Type B pancreatic cell (in vitro differentiated cells): Measurements from ENCODE around the gene CDC14B. TPM values are rescaled to one million over a fixed set of nuclear protein-coding genes. Genes with fewer than 3 reads are reported as not detected.

Experiments
- DNase-seq: peaks from one replicate; pipeline ENCODE4 v3.0.0; 2021; ENCODE audit warnings: mixed read lengths; ENCODE audit not compliant: unreplicated experiment; ENCODE audit errors: extremely low spot score
- H3K27ac Mint-ChIP-seq: 2 replicates; pipeline ENCODE4 v1.8.0; 2021; ENCODE audit warnings: mild to moderate bottlenecking, mixed read lengths
- H3K27me3 Mint-ChIP-seq: 2 replicates; pipeline ENCODE4 v1.8.0; 2021; ENCODE audit warnings: mixed read lengths
- H3K36me3 Mint-ChIP-seq: 2 replicates; pipeline ENCODE4 v1.8.0; 2021; ENCODE audit warnings: mixed read lengths
- H3K4me1 Mint-ChIP-seq: one replicate; pipeline ENCODE4 v1.8.0; 2021; ENCODE audit warnings: mixed read lengths; ENCODE audit not compliant: unreplicated experiment
- H3K4me3 Mint-ChIP-seq: 2 replicates; pipeline ENCODE4 v1.8.0; 2021; ENCODE audit warnings: mild to moderate bottlenecking, mixed read lengths
- H3K9me3 Mint-ChIP-seq: 2 replicates; pipeline ENCODE4 v1.8.0; 2021; ENCODE audit warnings: mixed read lengths
- total RNA-seq: library from RNA; stranded (reverse); gene quantifications from 2 replicates; pipeline ENCODE4 v1.2.1, GENCODE V29; 2021; ENCODE audit warnings: low replicate concordance
- TF ChIP-seq, protein P1 (sequence below): fragments of 200-600 bp; sonication (generic); conservative IDR thresholded peaks from 2 replicates; pipeline ENCODE4 v1.5.0; 2021; ENCODE audit warnings: antibody characterized with exemption, mild to moderate bottlenecking

The CDC14B gene
- total RNA-seq, 1 donor from 2014 or later, result 24.8 TPM

DNA sequence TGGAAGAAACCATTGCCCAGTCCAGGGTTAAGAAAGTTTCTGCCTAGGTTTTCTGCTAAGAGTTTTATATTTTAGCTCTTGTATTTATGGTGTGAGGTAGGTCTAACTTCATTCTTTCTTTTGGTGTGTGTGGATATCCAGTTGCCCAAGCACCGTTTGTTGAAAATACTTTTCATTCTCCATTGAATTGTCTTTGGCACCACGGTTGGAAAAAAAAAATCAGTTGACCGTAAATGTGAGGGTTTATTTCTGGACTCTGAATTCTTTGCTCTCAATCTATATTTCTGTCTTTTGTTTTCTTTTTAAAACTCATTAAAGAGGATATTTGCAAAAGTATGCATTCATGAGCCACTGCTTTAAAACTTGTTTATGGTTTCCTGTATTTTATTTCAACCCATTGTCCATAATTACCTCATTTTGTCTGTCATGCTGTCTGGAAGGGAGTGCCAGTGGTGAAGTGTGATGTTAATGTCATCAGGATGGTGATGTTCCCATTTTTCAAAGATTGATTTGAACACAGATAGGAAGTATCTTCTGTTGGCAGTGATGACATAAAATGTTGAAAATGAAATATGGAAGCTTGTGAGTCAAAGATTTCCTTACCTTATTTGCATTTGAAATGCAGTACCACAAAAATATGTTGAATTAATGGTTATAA is 135.8 kb downstream of the CDC14B start:
- no peaks in the 10 kb centered on the region for H3K4me1 Mint-ChIP-seq

DNA sequence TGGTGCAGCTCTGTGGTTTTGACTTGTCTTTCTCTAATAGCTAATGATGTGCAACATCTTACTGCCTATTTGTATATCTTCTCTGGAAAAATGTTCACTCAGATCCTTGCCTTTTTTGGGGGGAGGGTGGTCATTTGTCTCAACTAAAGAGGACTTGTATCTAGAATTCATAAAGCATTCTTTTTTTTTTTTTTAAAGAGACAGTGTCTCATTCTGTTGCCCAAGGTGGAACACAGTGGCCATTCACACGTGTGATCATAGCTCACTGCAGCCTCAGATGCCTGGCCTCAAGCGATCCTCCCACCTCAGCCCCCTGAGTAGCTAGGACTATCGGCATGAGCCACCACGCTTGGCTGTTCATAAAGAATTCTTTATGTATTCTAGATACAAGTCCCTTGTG is 136.4 kb downstream of the CDC14B start:
- Mint-ChIP-seq H3K9me3 (no peaks in the 10 kb centered on the region), H3K4me1 (no peaks in the 10 kb centered on the region), H3K36me3 (peaks cover 23% of the 10 kb centered on the region), H3K27ac (no peak overlapping the region), H3K27me3 (no peaks in the 10 kb centered on the region), H3K4me3 (no peak overlapping the region)
- no peak for DNase-seq
- TF ChIP-seq, protein P1, sequence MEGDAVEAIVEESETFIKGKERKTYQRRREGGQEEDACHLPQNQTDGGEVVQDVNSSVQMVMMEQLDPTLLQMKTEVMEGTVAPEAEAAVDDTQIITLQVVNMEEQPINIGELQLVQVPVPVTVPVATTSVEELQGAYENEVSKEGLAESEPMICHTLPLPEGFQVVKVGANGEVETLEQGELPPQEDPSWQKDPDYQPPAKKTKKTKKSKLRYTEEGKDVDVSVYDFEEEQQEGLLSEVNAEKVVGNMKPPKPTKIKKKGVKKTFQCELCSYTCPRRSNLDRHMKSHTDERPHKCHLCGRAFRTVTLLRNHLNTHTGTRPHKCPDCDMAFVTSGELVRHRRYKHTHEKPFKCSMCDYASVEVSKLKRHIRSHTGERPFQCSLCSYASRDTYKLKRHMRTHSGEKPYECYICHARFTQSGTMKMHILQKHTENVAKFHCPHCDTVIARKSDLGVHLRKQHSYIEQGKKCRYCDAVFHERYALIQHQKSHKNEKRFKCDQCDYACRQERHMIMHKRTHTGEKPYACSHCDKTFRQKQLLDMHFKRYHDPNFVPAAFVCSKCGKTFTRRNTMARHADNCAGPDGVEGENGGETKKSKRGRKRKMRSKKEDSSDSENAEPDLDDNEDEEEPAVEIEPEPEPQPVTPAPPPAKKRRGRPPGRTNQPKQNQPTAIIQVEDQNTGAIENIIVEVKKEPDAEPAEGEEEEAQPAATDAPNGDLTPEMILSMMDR, result no peak

More for the DNA sequence above, 135.8 kb downstream of the CDC14B start:
- H3K4me3 Mint-ChIP-seq, result no peak overlapping the region
- H3K9me3 Mint-ChIP-seq, result no peaks in the 10 kb centered on the region
- H3K27ac Mint-ChIP-seq, result no peak overlapping the region
- no peak for DNase-seq
- TF ChIP-seq, protein P1, result no peak
- H3K27me3 Mint-ChIP-seq, result no peaks in the 10 kb centered on the region
- H3K36me3 Mint-ChIP-seq, result peaks cover 23% of the 10 kb centered on the region

DNA sequence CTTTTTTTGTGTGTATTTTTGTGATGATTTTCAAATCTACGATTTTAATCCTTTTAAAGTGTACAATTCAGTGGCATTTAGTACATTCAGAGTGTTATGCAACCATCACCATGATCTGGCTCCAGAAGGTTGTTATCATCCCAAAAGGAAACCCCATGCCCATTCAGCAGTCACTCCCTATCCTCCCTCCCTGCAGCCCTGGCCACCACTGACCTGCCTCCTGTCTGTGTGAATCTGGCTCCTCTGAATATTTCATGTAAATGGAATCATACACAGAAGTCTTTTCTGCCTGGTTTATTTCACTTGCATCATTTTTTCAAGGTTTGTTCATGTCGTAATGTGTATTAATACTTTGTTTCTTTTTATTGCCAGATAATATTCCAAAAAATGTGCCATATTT is 137.2 kb downstream of the CDC14B start:
- TF ChIP-seq, protein P1, result no peak
- Mint-ChIP-seq H3K27ac (no peak overlapping the region), H3K36me3 (peaks cover 23% of the 10 kb centered on the region), H3K27me3 (no peaks in the 10 kb centered on the region), H3K9me3 (no peaks in the 10 kb centered on the region), H3K4me1 (no peaks in the 10 kb centered on the region), H3K4me3 (no peak overlapping the region)
- no peak for DNase-seq

DNA sequence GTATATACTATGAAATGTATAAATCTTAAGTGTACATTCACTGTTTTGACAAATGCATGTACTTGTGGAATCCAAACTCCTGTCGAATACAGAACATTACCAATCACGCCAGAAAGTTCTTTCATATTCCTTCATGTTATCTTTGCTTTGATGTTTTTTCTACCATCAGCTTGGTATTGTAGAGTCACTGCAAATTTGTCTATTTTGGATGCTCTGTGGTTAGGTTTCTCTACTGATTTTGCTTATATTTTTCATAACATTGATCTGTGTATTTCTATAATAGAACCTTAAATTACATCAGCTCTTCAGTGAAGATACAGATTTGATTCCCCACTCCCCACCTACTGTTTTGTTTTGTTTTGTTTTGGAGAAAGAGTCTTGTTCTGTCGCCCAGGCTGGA is 138.9 kb downstream of the CDC14B start:
- TF ChIP-seq, protein P1, result no peak
- Mint-ChIP-seq H3K36me3 (peaks cover 21% of the 10 kb centered on the region), H3K4me3 (no peak overlapping the region), H3K4me1 (no peaks in the 10 kb centered on the region), H3K27ac (no peak overlapping the region), H3K27me3 (no peaks in the 10 kb centered on the region), H3K9me3 (no peaks in the 10 kb centered on the region)
- DNase-seq, result no peak

DNA sequence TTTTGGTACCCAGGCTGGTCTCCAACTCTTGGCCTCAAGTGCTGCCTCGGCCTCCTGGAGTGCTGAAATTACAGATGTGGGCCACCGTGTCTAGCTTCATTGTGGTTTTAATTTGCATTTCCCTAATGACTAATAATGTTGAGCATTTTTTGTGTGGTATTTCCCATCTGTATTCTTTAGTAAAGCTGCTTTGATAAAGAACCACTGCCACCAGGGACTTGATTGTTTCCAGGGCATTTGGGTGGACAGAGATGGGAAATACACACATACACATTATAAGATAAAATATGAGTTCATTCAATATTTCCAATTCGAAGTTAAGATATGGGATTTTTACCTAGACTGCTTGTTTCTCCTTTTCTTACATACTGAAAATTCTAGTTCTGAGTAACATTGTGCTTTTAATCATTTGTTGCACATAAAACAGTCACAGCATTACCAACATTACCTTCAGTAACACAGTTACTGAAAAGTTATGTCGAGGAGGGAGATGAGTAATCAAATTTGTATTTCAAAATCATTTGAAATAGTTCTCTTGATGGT is 140.7 kb downstream of the CDC14B start:
- H3K4me1 Mint-ChIP-seq, result no peaks in the 10 kb centered on the region
- no peak overlapping the region for H3K4me3 Mint-ChIP-seq
- no peak for DNase-seq
- H3K9me3 Mint-ChIP-seq, result no peaks in the 10 kb centered on the region
- H3K36me3 Mint-ChIP-seq, result peaks cover 15% of the 10 kb centered on the region
- TF ChIP-seq, protein P1, result no peak
- H3K27me3 Mint-ChIP-seq, result no peaks in the 10 kb centered on the region
- no peak overlapping the region for H3K27ac Mint-ChIP-seq
